ENCODE data around the gene OLFML2A.
"Not testable (repeated sequence)": the region's sequence is repeated elsewhere in the genome, so short reads cannot be mapped to it uniquely, and the experiment has no call there.

Gene OLFML2A

DNA sequence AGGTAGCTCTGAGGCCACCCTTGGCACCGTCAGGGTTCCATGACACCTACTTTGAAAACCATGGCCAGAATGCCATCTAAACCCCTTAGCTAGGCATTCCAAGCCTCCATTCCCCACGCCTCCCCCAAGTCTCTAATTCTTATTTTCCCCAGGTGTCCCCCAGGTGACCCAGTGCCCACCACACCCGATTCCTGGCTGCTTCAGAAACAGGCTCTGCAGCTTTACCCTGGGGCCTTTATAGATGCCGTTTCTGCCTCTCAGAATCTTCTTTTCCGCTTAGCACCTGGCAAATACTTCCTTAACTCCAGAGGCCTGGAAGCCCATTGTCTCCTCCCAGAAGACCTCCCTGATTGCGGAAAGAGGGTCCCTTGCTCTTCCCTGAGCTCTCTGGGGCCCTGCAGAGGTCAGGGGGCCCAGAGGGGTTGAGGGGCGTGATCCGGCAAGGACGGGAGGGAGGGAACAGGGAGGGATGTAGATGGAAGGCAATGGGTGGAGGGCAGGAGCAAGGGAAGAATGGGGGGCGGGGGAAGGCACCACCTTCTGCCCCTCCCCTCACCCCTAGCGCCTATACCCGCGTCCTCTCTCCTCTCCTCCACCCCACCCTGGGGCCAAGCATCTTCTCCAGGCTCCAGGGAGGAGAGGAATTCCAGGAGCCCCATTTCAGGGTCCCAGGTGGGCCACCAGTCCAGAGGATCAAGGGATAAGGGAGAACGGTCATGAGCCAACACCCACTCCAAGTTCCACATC, 64.3 kb downstream of the OLFML2A start:
- CTCF ChIA-PET: interaction anchor here (0.8 to 26.0 kb wide), 11 partner anchors 9 to 122 kb away, joined by 3 to 814 read pairs (median 5); partner anchors contain the start of genes NR6A1, OLFML2A and WDR38
- TF ChIP-seq, protein P1, sequence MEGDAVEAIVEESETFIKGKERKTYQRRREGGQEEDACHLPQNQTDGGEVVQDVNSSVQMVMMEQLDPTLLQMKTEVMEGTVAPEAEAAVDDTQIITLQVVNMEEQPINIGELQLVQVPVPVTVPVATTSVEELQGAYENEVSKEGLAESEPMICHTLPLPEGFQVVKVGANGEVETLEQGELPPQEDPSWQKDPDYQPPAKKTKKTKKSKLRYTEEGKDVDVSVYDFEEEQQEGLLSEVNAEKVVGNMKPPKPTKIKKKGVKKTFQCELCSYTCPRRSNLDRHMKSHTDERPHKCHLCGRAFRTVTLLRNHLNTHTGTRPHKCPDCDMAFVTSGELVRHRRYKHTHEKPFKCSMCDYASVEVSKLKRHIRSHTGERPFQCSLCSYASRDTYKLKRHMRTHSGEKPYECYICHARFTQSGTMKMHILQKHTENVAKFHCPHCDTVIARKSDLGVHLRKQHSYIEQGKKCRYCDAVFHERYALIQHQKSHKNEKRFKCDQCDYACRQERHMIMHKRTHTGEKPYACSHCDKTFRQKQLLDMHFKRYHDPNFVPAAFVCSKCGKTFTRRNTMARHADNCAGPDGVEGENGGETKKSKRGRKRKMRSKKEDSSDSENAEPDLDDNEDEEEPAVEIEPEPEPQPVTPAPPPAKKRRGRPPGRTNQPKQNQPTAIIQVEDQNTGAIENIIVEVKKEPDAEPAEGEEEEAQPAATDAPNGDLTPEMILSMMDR (IDR thresholded peaks at IDR 0.05; ENCODE audit: control extremely low read depth, extremely low read depth, low read depth, missing control alignments): no peak
- POLR2A ChIA-PET: no interaction called here
- DNase-seq (ENCODE audit: extremely low spot score): no peak

DNA sequence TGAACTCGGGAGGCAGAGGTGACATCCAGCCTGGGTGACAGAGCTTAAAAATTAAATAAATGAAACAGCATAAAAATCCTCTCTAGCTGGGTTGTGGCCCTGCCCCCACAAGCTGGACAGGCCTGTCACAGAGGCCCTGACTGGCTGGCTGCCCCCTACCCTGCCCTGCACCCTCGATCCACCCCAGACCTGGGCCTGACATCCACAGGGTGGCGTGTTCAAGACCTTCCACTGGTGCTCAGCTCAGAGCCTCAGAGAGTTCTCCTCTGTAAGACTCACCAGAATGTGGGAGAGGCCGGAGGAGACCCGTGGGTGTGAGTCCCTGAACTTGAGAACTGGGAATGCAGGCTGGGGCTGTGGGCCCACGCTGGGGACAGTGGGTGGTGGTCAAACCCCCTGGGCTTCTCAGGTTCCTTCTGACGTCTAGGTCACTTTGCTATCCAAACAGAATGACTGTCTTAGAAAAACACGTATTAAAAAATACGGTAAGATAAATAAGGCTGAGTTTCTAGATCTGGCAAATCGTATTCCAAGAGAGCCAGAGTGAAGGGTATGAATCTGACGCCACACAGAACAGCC, 66.6 kb downstream of the OLFML2A start:
- DNase-seq (ENCODE audit: extremely low spot score): no peak
- TF ChIP-seq, protein P1 (IDR thresholded peaks at IDR 0.05; ENCODE audit: control extremely low read depth, extremely low read depth, low read depth, missing control alignments): no peak
- POLR2A ChIA-PET: no interaction called here
- CTCF ChIA-PET: interaction anchor here (0.8 to 26.0 kb wide), 4 partner anchors 8 to 69 kb away, joined by 3 to 814 read pairs (median 90); partner anchors contain the start of genes NR6A1, OLFML2A and WDR38

DNA sequence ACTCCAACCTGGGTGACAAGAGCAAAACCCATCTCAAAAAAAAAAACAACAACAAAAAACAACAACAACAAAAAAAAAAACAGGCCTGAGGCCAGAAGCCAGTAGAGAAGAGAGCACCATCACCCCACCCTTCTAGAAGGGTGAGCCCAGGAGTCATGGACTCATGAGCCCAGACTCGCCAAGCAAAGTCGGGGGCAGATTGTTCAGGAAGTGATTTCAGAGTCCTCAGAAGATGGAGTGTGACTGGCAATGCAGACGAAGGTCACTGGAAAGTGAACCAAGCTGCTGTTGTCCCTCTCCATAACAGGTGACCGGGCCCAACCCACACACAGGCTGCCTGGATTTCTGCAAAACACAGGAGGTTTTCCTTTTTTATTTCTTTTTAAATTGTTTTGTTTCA, 67.4 kb downstream of the OLFML2A start:
- ChIA-PET CTCF (interaction anchor here (11.6 to 26.0 kb wide), 2 partner anchors 7 to 70 kb away, joined by 172 to 814 read pairs; partner anchors contain the start of genes NR6A1, OLFML2A and WDR38), POLR2A (no interaction called here)
- TF ChIP-seq, protein P1 (IDR thresholded peaks at IDR 0.05; ENCODE audit: control extremely low read depth, extremely low read depth, low read depth, missing control alignments): no peak
- DNase-seq (ENCODE audit: extremely low spot score): no peak

DNA sequence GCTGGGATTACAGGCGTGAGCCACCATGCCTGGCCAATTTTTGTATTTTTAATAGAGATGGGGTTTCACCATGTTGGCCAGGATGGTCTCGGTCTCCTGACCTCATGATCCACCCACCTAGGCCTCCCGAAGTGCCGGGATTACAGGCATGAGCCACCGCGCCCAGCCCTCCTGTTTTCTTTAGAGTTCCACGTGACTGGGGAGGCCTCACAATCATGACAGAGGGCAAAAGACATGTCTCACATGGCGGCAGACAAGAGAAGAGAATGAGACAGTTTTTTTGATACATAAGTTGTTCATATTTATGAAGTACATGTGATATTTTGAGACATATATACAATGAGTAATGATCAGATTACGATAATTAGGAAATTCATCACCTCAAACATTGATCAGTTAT, 69.5 kb downstream of the OLFML2A start:
- DNase-seq (ENCODE audit: extremely low spot score): not testable (repeated sequence)
- POLR2A ChIA-PET: interaction anchor here (0.6 kb wide), 1 partner anchor 28 kb away, joined by 6 read pairs; no protein-coding TSS in a partner anchor
- CTCF ChIA-PET: interaction anchor here (1.2 to 26.0 kb wide), 4 partner anchors 11 to 72 kb away, joined by 3 to 814 read pairs (median 4); partner anchors contain the start of genes NR6A1 and OLFML2A

DNA sequence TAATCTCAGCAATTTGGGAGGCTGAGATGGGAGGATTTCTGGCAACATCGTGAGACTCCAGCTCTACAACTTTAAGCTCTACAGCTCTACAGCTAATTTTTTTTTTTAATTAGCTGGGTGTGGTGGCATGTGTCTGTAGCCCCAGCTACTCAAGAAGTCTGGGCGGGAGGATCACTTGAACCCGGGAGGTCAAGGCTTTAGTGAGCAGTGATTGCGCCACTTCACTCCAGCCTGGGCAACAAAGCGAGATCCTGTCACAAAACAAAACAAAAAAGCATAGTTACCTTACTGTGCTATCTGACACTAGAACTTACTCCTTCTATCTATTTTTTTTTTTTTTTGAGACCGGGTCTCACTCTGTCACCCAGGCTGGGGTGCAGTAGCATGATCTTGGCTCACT, 70.0 kb downstream of the OLFML2A start:
- TF ChIP-seq, protein P1 (IDR thresholded peaks at IDR 0.05; ENCODE audit: control extremely low read depth, extremely low read depth, low read depth, missing control alignments): no peak
- DNase-seq (ENCODE audit: extremely low spot score): no peak
- POLR2A ChIA-PET: no interaction called here
- CTCF ChIA-PET: interaction anchor here (1.2 to 26.0 kb wide), 4 partner anchors 34 to 119 kb away, joined by 3 to 814 read pairs (median 4); partner anchors contain the start of genes NR6A1 and OLFML2A

DNA sequence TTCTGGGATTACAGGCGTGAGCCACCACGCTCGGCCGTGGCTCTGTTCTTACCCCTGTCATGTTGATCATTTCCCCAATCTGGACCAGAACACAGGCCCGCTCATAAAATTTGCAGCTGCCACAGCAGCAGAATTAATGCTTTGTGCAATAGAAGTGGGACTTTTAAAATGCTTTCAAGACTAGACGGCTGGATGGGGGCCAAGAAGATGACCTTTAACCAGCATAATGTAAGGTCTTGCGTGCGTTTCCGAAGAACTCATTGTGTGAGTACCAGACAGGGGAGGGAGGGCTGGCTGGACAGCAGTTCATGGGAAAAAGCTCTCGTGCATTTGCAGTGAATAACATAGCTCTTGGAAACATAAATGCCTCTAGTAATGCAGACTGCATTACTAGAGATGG, 72.9 kb downstream of the OLFML2A start:
- CTCF ChIA-PET: interaction anchor here (0.7 to 26.0 kb wide), 5 partner anchors 10 to 76 kb away, joined by 3 to 814 read pairs (median 172); partner anchors contain the start of genes ARPC5L, NR6A1, OLFML2A and RPL35
- POLR2A ChIA-PET: no interaction called here
- TF ChIP-seq, protein P1 (IDR thresholded peaks at IDR 0.05; ENCODE audit: control extremely low read depth, extremely low read depth, low read depth, missing control alignments): no peak
- DNase-seq (ENCODE audit: extremely low spot score): no peak

Data from GM10248 (cell line).